Choroid plexus epithelial cell (primary cell): ENCODE results near the gene PNPLA2.

Source experiments
- DNase-seq: peaks from one replicate; pipeline ENCODE4 v3.0.0-alpha.2; 2010; ENCODE audit warnings: low read depth
- H3K4me3 ChIP-seq: 2 replicates; pipeline ENCODE4 v1.5.1; 2011; ENCODE audit warnings: low read depth, mild to moderate bottlenecking, control low read depth, low read length, moderate library complexity
- CTCF ChIP-seq: conservative IDR thresholded peaks from 2 replicates; pipeline ENCODE4 v1.5.1; 2011; ENCODE audit warnings: low read depth, mild to moderate bottlenecking, control low read depth, inconsistent platforms, low read length, moderate library complexity

PNPLA2 gene

DNA sequence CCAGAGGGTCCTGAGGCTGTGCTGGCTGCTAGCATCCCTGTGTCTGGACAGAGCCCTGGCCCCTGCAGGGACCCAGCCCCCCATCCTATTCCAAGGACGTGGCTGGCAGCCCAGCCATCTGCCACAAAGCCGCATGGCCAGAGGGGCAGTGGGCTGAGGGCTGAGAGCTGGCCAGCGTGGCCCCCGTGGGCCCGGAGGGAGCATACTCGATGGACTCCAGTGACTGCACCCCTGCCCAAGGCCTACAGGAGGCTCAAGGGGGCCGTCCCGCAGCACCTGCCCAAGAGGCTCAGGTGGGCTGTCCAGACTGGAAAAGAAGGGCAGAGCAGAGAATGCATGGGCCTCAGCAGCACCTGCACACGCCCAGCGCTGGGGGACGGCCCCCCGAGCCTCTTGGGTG lies 37.1 kb downstream of the PNPLA2 start:
- no peak for DNase-seq
- no peak for TF ChIP-seq CTCF
- no peak overlapping the region for H3K4me3 ChIP-seq

DNA sequence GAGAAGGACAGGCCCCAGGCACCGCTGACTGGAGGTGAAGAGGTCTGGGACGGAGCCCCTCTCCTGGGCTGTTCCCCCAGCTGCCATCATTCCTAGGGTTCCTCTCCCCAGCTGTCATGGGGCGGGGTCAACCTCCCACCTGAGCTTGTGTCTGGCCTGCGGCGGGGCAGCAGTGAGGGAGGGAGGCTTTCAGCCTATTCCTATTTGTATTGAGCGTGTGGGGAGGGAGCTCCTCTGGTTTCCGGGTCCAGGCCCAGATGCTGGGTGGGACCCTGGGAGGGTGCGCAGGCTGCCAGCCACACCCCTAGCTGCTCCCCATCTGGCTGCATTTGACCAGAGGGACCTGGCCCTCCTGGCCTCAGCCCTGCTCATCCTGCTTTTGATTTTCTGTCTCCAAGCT lies 37.7 kb downstream of the PNPLA2 start:
- no peak overlapping the region for H3K4me3 ChIP-seq
- no peak for TF ChIP-seq CTCF
- DNase-seq, result no peak

DNA sequence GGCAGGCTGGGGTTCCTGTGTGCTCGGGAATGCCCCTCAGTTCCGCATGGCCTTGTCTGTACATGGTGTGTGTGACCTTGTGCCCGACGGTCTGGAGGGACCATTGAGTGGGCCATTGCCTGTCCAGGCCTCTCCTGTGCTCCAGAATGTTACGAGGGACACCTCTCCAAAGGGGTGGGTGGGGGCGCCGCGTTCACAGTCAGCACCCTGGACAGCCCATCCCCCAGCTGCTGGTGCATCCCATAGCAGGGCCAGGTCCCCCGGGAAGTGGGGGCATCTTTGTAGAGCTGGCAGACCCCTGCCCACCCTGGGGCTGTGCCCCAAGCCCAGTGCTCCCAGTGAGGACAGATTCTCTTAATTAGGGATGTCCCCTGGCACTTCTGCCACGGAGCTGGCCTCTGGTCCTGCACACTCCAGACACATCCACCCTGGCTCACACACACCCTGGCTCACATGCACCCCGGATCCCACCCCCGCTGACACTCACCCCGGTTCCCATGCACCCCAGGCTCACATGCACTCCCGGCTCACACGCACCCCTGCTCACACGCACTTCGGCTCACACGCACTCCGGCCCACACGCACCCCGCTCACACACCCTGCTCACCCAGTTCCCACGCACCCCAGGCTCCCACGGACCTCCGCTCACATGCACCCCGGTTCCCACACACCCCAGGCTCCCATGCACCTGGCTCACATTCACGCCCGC lies 39.5 kb downstream of the PNPLA2 start:
- no peak for DNase-seq
- H3K4me3 ChIP-seq, result no peak overlapping the region
- no peak for TF ChIP-seq CTCF

DNA sequence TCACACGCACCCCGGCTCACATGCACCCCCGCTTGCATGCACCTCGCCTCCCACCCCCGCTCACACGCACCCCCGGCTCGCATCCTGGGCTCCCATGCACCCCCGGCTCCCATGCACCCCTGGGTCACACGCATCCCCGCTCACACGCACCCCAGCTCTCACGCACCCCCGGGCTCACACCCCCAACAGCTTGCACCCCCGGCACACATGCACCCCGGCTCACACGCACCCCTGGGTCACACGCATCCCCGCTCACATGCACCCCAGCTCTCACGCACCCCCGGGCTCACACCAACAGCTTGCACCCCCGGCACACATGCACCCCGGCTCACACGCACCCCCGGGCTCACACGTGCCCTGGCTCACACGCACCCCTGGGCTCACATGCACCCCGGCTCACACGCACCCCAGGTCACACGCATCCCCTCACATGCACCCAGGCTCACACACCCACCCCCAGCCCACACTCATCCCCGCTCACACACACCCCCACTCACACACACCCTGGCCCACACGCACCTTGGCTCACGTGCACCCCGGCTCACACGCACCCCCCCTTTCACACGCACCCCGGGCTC lies 40.1 kb downstream of the PNPLA2 start:
- no peak for DNase-seq
- no peak for TF ChIP-seq CTCF
- no peak overlapping the region for H3K4me3 ChIP-seq

DNA sequence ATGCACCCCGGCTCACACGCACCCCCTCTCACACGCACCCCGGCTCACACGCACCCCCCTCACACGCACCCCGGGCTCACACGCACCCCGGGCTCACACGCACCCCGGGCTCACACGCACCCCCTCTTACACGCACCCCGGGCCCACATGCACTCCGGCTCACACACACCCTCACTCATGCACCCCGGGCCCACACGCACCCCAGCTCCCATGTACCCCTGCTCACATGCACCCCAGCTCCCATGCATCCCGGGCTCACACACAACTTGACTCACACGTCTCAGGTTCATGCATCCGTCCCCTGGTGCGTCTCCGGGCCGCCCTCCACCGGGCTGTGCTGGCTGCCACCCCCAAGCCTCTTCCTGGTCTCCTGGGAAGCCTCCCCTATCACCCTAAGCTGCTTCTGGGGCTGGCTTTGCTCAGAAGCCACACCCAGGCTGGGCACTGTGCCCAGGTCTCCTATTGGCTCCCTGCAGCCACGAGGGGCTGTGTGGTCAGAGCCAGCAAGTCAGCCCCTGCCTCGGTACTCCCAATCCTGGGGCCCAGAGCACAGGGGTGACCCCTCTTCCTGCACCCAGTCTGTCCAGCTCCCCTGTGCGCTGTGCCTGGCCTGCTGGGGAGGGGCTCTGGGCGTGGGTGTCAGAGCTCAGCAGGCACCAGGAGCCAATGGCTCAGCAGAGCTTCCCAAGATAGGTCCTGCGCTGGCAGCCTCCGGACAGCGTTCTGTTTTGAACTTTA lies 40.8 kb downstream of the PNPLA2 start:
- peak overlapping the region; percentile 55 for H3K4me3 ChIP-seq
- DNase-seq, result peak; percentile 97
- TF ChIP-seq CTCF, result no peak

GRCh38 chr11:860234-861104 lies 41.8 kb downstream of the PNPLA2 start:
- no peak for DNase-seq
- TF ChIP-seq CTCF, result no peak
- H3K4me3 ChIP-seq, result no peak overlapping the region
